CD4-positive, alpha-beta T cell treated with Interleukin-17A for 1 hour (primary cell): ENCODE measurements around the gene UGT1A5.

Experiments
- DNase-seq: peaks from one replicate; pipeline ENCODE4 v3.0.0-alpha.2; 2020

UGT1A5 gene

DNA sequence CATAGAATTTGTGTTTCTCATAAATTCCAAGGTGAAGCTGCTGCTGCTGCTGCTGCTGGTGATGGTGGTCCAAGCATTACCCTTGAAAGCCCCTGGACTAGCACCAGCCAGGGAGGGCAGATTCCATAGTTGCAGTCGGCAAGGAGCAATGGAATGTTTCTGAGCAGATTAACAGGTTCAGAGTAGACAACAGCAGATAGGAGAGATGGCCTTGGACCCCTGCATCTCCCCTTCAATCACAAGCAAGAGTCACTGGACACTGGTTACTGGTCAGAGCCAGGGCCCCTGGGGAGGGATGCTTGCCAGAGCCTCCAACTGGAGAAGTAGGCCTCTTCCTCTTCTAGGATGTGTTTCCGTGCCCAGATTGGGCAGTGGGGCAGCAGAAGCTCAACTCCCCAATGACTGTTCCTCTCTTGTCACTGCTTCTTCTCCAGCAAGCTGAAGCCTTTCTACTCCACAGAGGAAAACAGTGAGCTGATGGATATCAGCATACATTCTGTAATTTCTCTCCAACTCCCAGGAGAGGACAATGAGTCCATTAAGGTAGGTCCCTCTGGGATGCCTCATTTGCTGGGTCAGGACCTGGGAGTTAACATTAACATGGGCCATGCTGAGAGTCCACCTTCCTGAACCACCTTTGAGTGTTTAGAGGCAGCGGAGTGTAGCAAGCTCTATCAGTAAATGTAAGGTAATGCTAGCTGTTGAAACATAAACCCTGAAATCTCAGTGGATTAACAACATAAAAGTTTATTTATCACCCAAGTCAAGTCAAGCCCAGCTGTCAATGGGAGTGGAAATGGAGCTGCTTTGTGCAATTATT is 100.7 kb downstream of the UGT1A5 start:
- no peak for DNase-seq

DNA sequence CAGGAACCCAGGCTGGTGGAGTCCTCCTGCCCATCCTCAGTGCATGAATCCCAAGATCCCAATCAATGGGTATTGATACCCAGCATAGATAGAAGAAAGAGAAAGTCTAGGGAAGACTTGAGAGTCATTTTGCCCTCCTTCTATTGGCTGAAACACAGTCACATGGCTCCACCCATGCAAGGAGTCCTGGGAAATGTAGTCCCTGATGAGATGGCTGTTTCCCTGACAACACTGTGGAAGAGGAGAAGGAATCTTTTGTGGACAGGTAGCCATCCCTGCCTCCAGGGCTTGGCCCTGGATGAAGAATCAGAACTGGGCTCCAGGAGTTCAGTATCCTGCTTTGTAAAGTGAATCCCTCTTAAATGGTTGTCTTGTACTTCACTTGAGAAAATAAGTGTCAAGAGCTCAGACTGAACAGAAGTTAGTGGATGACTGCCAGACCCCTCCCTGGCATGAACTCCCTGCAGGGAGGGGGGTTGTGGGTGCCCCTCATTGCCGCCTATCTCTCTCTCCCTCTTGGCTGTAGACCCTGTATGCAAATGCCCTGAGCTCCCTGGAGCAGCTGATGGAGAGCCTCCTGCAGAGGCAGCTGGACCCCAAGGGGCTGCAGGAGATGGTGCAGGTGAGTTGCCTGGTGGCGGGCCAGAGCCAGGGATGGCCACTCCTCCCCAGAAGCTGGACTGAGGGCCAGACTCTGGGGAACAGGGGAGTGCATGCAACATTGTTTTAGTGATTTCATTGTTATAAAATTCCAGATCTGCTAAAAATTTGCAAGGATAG is 101.5 kb downstream of the UGT1A5 start:
- DNase-seq = no peak

DNA sequence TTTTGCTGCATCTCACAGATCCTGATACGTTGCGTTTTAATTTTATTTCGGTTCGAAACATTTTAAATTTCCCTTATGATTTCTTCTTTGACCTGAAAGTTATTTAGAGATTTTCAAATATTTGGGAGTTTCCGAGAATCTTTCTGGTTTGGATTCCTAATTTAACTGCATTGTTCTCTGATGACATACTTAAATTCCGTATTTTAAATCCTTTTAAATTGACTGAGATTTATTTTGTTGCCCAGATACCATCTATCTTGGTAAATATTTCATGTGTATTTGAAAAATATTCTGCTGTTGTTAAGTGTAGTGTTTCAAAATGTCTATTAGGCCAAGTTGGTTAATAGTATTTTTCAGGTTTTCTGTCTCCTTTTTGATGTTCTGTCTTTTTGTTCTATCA is 103.2 kb downstream of the UGT1A5 start:
- DNase-seq = no peak

DNA sequence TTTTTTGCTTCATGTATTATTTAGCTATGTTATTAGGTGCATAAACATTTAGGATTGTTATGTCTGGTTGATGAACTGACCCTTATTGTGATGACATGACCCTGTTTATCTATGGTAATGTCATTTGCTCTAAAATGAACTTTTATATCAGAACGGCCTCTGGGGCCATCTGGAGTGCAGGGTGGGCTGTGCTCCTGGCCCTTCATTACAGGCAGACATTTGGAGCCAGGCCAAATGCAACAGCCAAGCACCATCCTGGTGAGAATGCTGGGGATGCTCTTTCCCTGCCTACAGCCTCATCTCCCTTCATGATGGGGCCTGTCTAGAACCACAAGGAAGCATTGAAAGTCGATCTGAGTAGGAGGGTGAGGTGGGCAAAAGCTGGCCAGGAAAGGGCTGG is 103.6 kb downstream of the UGT1A5 start:
- no peak for DNase-seq

DNA sequence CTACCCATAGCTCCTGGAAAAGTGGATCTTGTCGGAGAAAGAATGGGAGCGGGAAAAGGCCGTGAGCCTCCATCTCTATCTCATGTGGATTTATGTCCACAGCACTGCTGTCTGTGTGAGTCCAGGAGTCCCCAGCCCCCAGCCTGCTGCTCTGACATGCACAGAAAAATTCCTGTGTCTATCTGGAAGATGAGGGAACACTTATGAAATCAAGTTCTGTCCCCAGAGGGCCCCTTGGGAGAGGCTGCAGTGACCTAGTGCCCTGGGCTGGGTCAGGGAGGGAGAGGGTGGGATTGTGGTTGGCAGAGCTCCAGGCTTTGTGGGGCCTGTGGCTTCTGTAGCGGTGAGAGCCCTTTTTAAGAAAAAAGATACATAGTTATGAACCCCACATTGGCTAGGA is 104.1 kb downstream of the UGT1A5 start:
- DNase-seq = no peak

DNA sequence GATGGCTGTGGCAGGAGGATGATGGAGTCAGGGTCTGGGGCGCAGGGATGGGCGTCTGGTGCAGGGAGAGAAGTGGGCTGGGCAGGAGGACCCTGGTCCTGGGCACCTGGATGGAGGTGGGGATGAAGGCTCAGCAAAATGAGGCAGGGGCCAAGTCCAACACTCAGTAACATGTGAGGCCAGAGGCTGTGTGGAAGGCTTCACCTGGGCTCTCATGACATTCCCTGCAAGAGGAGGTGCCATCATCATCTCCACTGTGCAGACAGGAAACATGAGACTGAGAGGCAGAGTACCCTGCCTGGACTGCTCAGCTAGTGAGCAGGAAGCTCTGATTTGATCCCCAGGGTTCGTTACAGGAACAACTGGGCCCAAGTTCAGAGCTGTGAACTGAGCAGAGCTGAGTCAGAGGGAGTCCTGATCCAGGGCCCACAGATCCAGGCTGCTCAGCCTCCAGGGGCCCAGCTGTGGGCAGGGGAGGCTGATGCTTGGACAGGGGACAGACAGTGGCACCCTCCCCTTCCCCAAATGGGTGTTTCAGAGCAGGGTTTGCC is 104.7 kb downstream of the UGT1A5 start:
- DNase-seq = no peak

DNA sequence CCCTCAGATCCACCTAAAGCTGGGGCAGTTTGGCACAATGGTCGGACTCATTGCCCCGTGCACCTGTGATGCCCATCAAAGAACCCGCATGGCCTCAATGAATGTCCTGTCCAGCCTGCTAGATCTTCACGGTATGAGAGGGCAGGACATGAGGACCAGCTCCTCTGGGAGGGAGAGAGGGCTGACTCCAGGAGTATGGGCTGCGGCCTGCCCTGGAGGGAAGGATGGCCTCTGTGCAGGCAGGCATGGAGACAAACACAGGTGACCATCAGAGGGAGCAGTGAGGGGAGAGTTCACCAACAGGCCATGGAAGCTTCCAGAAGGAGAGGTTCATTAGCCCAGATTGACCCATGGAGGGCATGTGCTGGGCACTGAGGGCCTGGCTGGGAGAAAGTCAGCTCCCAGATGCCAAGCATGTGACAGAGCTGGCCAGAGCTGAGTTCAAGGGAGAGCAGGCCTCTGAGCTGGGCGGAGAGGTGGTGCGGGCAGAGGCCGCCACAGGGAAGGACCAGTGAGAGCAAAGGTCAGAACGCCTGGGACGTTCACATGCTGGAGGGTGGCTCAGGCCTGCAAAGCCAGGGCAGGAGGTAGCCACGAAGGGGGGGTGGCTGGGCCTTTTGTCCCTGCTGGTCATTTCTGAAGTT is 105.4 kb downstream of the UGT1A5 start:
- DNase-seq = no peak

DNA sequence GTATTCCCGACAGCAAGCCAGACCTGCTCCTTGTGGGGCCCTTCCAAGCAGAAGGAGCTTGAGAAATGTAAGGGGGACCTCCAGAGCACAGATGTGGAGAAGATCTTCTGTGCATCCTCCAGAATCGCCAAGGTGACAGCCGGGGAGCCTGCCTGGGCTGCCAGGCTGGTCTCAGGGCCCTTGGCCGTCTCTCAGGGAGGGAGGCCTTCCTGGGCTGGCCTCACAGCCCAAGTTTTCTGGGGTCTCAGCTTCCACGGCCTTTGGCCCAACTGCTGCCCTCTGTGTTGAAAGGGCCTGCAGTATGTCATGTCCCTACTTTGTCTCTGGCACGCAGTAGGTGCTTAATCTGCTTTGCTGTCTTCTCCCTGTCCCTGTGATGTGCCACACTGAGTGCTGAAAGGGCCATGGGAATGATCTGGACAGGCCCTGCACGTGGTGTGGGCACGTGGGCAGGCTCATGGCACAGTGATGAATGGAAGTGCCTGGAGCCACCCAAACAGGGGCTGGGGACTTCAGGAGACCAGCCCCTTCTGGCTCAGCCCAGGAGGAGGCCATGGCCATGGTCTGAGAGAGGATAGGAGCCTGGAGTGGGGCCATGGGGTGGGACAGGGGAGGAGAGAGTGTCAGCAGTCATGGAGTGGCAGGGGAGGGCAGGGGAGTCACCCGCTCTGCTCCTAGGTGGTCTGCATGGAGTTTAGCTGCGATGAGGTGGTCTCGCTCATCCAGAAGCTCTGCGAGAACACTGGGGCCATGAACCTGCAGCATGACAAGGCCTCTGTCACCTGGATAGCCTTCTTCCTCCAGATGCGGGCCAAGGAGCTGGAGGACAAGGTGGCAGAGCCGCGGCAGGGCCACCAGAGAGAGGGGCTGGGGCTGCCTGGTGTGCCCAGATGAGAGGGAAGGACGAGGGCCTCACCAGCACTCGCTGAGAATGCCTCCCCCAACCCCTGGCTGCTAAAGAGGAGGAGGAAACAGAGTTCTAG is 106.2 kb downstream of the UGT1A5 start:
- DNase-seq = no peak

DNA sequence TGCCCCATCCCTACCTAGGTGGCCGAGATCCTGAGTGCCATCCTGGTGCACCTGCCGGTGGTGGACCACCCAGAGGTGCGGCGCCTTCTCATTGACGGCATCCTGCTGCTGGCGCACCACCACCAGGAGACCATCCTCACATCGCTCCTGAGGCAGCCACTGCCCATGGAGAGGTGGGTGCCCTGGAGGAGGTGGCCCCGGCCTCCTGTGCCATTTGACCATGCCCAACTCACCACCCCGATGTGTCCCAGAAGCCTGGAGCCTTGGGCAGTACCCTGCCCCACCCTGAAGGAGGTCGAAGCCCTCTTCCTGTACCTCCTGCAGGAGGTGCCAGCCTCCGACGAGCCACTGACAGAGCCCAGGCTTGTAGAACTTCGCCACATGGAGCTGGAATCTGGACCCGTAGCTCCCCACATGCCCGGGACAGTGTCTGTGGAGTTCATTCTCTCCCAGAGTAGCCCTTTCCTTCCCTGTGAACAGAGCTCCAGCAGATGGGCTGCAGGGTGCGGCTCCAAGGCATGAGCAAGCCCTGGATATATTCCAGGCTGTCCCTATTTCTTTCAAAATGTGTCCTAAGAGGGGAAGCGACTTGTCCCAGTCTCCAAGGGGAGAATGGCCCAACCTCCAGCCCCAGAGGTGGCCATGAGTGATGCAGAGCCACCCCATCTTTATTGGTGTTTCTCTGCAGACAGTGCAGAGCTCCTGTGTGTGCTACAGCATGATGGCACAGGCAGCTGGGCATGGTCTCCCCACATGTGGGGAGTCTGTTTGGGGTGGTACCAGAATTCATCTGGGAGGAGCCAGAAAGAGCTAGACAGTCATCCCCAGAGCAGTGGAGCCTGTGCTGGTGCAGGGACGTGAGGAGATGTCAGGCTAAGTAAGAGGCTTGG is 107.4 kb downstream of the UGT1A5 start:
- DNase-seq = no peak

DNA sequence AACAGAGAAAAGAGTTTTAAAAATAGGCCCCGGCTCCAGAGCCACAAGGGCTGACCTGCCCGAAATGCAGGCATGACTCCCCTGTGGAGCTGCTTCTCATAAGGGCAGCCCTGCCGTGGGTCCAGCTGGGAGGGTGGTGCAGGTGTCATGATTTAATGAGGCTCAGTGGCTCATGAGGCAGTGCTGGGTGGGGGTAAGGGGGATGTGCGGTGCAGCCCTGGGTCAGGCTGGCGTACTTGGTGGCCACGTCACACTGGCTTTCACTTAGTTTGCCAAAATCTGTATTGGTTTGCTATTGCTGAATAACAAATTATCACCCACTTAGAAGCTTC is 108.0 kb downstream of the UGT1A5 start:
- DNase-seq = no peak

DNA sequence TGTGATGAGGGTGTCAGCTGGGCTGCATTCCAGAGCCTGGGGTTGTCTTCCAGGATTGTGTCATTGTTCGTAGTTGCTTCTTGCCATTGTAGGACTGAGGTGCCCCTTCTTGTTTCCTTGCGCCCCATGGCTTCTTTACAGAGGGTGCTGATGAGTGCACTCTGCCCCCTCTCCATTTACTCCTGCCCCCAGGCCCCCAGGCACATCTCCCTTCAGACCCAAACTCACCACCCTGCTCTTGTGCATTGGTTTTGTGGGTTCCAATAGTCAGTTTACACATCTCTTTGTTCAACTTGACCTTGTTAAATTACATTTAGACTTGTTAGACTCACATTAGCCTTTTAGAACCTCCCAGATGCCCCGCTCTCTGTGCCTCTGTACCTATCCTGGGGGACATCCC is 108.5 kb downstream of the UGT1A5 start:
- DNase-seq = no peak

DNA sequence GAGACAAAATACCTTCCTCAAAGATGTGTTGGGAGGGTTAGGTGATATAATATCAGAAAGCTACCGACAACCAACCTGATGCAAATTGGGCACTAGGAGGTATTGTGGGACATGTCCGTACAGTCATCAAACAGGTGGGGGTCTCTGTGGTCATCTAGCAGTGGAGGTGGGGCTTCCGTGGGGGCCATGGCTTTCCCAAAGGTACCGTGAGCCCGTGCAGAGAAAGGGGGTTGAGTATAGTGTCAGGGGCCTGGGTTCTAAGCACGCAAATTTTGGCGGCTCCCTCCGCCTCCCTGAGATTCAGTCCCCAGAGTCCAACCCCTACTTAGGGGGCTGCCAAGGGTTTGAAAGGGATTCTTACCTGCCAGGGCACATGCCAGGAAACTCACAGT is 109.0 kb downstream of the UGT1A5 start:
- no peak for DNase-seq

DNA sequence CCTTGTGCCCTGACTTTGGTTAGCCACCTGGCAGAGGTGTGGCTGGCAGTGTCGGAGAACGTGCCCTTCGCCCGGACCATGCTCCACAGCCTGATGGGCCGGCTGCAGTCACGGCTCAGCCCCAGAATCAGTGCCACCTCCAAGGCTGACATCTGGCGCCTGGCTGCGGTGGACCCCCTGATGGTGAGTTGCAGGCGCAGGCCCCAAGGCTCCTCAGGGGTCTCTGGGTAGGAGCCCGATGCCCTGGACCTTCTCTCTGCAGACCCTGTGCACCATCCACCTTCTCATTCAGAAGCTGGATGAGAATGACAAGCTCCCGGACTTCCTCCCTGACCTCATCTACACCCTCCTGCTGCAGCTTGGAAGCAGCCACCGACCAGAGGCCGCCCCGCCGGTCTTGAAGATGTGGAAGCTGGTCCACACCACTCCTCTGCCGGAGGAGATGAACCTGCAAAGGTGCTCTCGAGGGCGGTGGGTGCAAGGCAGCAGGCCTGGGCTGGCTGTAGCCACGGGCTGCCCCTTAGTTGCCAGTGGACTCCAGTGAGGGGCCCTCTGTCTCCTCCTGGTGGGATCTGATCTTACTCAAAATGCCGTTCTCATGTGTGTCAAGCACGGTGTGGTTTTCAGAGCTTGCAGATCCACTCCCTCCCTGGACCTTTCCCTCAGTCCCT is 109.5 kb downstream of the UGT1A5 start:
- DNase-seq = no peak
